IPS DF 4.7 (cell line): ENCODE results near the gene RAD50.
"Not testable (repeated sequence)": the region's sequence is repeated elsewhere in the genome, so short reads cannot be mapped to it uniquely, and the experiment has no call there.

ENCODE experiments used
- DNase-seq: peaks from one replicate; pipeline ENCODE4 v3.0.0-alpha.2; 2013; ENCODE audit warnings: low spot score; ENCODE audit errors: extremely low read depth

Gene RAD50

GRCh38 chr5:132557478-132558172 lies 848 bp downstream of the RAD50 start:
- DNase-seq, result no peak

- DNase-seq, result no peak
Measured at GRCh38 chr5:132559383-132560060, 2.7 kb downstream of the RAD50 start.

GRCh38 chr5:132561601-132562000 lies 4.8 kb downstream of the RAD50 start:
- no peak for DNase-seq

GRCh38 chr5:132564555-132564954 lies 7.8 kb downstream of the RAD50 start:
- DNase-seq, result not testable (repeated sequence)

- DNase-seq, result no peak
Measured at GRCh38 chr5:132566657-132567056, 9.9 kb downstream of the RAD50 start.

GRCh38 chr5:132576123-132576522 lies 19.3 kb downstream of the RAD50 start:
- no peak for DNase-seq

- DNase-seq, result not testable (repeated sequence)
Measured at GRCh38 chr5:132584560-132584959, 27.8 kb downstream of the RAD50 start.

GRCh38 chr5:132586063-132586462 lies 29.3 kb downstream of the RAD50 start:
- no peak for DNase-seq

GRCh38 chr5:132589467-132589866 lies 32.7 kb downstream of the RAD50 start:
- DNase-seq, result no peak

GRCh38 chr5:132591145-132591544 lies 34.4 kb downstream of the RAD50 start:
- no peak for DNase-seq

GRCh38 chr5:132592521-132592920 lies 35.7 kb downstream of the RAD50 start:
- DNase-seq, result no peak

GRCh38 chr5:132594170-132594569 lies 37.4 kb downstream of the RAD50 start:
- DNase-seq, result no peak

- DNase-seq, result no peak
Measured at GRCh38 chr5:132595624-132596023, 38.8 kb downstream of the RAD50 start.

GRCh38 chr5:132601071-132601728 lies 44.4 kb downstream of the RAD50 start:
- DNase-seq, result no peak

- DNase-seq, result no peak
Measured at GRCh38 chr5:132607095-132607494, 50.3 kb downstream of the RAD50 start.

GRCh38 chr5:132608107-132608506 lies 51.3 kb downstream of the RAD50 start:
- DNase-seq, result no peak

GRCh38 chr5:132611965-132612364 lies 55.2 kb downstream of the RAD50 start:
- no peak for DNase-seq

- DNase-seq, result no peak
Measured at GRCh38 chr5:132612846-132613245, 56.1 kb downstream of the RAD50 start.

GRCh38 chr5:132621699-132622098 lies 64.9 kb downstream of the RAD50 start:
- no peak for DNase-seq

- DNase-seq, result no peak
Measured at GRCh38 chr5:132622608-132623007, 65.8 kb downstream of the RAD50 start.

GRCh38 chr5:132627470-132627869 lies 70.7 kb downstream of the RAD50 start:
- no peak for DNase-seq

GRCh38 chr5:132628814-132629213 lies 72.0 kb downstream of the RAD50 start:
- DNase-seq, result no peak
